Transverse colon (tissue), 4 donors: ENCODE measurements around the gene MAOA.

Experiments used
- CTCF ChIP-seq, 5 experiments: fragments of 200-600 bp in 3 of 5; fragments of 450-650 bp in 2 of 5; sonication (generic) in 3 of 5; IDR thresholded peaks; 1 replicate in 2 of 5; 2 replicates in 3 of 5; pipeline ENCODE4 v1.5.1; 2016 to 2017; ENCODE audit warnings: antibody characterized with exemption in 5 of 5, inconsistent platforms in 3 of 5, mild to moderate bottlenecking in 2 of 5, moderate library complexity in 1 of 5
- POLR2A ChIP-seq: fragments of 450-650 bp; IDR thresholded peaks from one replicate; pipeline ENCODE4 v1.6.1; 2016; ENCODE audit warnings: antibody characterized with exemption, mild to moderate bottlenecking, moderate library complexity
- POLR2AphosphoS5 ChIP-seq, 3 donors: sonication (generic); formaldehyde crosslinking; IDR thresholded peaks; one replicate each; pipeline ENCODE4 v1.6.1; 2016; ENCODE audit warnings: antibody characterized with exemption in 3 of 3

GRCh38 chrX:43643662-43644061 lies 12.4 kb upstream of the MAOA start:
- TF ChIP-seq POLR2A = no peak
- no peak for TF ChIP-seq CTCF (IDR thresholded peaks at IDR 0.05)
- TF ChIP-seq POLR2AphosphoS5 (IDR thresholded peaks at IDR 0.05) = no peak
